Astrocyte (in vitro differentiated cells and primary cell): ENCODE results near the gene MAP1LC3C.

Experiments used
- CTCF ChIP-seq: IDR thresholded peaks from 2 replicates; pipeline ENCODE4 v1.5.1; 2011; ENCODE audit warnings: low read depth, mild to moderate bottlenecking, inconsistent platforms, low read length, moderate library complexity; ENCODE audit not compliant: insufficient read depth
- EZH2 ChIP-seq: IDR thresholded peaks from 2 replicates; pipeline ENCODE4 v1.6.1; 2012; ENCODE audit warnings: mild to moderate bottlenecking, low read length, inconsistent platforms; ENCODE audit not compliant: insufficient read depth

- TF ChIP-seq CTCF (no peak), EZH2 (no peak)
Measured at GRCh38 chr1:242019018-242019417, 20.1 kb upstream of the MAP1LC3C start.
